ENCODE results near the gene C6orf136. TPM values are rescaled to one million over a fixed set of nuclear protein-coding genes. Genes with fewer than 3 reads are reported as not detected.

Gene C6orf136
- total and polyA plus RNA-seq, 9 of the 15 experiments (the other 6 are each of a cell fraction or from before 2014, with no cell fraction given) = 14.1 to 63.1 (median 18.4) TPM

DNA sequence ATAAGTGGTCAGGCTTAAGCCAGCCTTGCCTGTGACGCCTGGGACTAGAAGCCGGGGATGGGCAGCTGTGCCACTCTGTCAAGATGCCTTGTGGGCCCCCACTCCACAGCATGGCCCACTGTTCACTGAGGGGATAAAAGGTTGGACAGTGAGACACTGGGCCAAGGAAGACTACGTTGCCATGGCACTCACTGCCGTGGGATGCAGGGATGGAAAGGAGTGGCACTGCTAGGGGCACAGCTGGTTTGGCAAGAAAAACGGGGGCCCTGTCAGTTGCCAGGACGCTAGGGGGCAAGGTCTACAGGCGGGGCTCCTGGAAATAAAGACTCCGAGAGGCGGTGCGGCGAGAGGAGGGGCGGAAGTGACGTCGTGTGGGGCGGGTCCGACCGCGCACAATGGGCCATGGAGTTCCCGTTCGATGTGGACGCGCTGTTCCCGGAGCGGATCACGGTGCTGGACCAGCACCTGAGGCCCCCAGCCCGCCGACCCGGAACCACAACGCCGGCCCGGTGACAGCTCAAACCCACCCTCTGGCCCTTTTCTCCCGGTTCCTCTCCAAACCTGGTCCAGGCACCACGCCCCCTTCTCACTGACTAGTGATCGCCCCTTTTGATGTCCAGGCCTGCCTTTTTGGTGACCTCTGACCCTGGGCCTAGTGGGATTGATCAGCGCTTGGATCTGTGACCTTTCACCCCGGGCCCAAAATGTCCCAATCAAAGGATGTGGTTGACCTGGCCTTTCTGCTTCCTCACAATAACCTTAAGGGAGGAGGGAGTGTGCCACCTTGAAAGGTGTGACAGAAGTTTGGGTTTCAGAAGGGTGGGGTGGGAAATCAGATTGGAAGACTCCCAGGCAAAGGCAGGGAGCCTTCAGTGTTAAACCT, 20.2 kb upstream of the C6orf136 start, which contains the start of gene ATAT1 (continued):
- TF ChIP-seq, protein P1, sequence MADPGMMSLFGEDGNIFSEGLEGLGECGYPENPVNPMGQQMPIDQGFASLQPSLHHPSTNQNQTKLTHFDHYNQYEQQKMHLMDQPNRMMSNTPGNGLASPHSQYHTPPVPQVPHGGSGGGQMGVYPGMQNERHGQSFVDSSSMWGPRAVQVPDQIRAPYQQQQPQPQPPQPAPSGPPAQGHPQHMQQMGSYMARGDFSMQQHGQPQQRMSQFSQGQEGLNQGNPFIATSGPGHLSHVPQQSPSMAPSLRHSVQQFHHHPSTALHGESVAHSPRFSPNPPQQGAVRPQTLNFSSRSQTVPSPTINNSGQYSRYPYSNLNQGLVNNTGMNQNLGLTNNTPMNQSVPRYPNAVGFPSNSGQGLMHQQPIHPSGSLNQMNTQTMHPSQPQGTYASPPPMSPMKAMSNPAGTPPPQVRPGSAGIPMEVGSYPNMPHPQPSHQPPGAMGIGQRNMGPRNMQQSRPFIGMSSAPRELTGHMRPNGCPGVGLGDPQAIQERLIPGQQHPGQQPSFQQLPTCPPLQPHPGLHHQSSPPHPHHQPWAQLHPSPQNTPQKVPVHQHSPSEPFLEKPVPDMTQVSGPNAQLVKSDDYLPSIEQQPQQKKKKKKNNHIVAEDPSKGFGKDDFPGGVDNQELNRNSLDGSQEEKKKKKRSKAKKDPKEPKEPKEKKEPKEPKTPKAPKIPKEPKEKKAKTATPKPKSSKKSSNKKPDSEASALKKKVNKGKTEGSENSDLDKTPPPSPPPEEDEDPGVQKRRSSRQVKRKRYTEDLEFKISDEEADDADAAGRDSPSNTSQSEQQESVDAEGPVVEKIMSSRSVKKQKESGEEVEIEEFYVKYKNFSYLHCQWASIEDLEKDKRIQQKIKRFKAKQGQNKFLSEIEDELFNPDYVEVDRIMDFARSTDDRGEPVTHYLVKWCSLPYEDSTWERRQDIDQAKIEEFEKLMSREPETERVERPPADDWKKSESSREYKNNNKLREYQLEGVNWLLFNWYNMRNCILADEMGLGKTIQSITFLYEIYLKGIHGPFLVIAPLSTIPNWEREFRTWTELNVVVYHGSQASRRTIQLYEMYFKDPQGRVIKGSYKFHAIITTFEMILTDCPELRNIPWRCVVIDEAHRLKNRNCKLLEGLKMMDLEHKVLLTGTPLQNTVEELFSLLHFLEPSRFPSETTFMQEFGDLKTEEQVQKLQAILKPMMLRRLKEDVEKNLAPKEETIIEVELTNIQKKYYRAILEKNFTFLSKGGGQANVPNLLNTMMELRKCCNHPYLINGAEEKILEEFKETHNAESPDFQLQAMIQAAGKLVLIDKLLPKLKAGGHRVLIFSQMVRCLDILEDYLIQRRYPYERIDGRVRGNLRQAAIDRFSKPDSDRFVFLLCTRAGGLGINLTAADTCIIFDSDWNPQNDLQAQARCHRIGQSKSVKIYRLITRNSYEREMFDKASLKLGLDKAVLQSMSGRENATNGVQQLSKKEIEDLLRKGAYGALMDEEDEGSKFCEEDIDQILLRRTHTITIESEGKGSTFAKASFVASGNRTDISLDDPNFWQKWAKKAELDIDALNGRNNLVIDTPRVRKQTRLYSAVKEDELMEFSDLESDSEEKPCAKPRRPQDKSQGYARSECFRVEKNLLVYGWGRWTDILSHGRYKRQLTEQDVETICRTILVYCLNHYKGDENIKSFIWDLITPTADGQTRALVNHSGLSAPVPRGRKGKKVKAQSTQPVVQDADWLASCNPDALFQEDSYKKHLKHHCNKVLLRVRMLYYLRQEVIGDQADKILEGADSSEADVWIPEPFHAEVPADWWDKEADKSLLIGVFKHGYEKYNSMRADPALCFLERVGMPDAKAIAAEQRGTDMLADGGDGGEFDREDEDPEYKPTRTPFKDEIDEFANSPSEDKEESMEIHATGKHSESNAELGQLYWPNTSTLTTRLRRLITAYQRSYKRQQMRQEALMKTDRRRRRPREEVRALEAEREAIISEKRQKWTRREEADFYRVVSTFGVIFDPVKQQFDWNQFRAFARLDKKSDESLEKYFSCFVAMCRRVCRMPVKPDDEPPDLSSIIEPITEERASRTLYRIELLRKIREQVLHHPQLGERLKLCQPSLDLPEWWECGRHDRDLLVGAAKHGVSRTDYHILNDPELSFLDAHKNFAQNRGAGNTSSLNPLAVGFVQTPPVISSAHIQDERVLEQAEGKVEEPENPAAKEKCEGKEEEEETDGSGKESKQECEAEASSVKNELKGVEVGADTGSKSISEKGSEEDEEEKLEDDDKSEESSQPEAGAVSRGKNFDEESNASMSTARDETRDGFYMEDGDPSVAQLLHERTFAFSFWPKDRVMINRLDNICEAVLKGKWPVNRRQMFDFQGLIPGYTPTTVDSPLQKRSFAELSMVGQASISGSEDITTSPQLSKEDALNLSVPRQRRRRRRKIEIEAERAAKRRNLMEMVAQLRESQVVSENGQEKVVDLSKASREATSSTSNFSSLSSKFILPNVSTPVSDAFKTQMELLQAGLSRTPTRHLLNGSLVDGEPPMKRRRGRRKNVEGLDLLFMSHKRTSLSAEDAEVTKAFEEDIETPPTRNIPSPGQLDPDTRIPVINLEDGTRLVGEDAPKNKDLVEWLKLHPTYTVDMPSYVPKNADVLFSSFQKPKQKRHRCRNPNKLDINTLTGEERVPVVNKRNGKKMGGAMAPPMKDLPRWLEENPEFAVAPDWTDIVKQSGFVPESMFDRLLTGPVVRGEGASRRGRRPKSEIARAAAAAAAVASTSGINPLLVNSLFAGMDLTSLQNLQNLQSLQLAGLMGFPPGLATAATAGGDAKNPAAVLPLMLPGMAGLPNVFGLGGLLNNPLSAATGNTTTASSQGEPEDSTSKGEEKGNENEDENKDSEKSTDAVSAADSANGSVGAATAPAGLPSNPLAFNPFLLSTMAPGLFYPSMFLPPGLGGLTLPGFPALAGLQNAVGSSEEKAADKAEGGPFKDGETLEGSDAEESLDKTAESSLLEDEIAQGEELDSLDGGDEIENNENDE (IDR thresholded peaks at IDR 0.05; ENCODE audit: low read depth, low read length) = peak; percentile 24
- TF ChIP-seq ADNP (tag; IDR thresholded peaks at IDR 0.05) = no peak
- no peak for TF ChIP-seq ZNF586 (CRISPR knock-in tag; conservative IDR thresholded peaks at IDR 0.05)
- TF ChIP-seq ZC3H11A (IDR thresholded peaks at IDR 0.05; ENCODE audit: low read depth, low read length) = no peak
- TF ChIP-seq, protein P2, sequence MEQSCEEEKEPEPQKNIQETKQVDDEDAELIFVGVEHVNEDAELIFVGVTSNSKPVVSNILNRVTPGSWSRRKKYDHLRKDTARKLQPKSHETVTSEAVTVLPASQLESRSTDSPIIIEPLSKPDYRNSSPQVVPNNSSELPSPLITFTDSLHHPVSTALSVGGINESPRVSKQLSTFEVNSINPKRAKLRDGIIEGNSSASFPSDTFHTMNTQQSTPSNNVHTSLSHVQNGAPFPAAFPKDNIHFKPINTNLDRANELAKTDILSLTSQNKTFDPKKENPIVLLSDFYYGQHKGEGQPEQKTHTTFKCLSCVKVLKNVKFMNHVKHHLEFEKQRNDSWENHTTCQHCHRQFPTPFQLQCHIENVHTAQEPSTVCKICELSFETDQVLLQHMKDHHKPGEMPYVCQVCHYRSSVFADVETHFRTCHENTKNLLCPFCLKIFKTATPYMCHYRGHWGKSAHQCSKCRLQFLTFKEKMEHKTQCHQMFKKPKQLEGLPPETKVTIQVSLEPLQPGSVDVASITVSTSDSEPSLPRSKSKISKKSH (CRISPR knock-in tag; IDR thresholded peaks at IDR 0.05) = no peak
- no peak for TF ChIP-seq KAT2B (IDR thresholded peaks at IDR 0.05; ENCODE audit: low read depth, low read length)
- TF ChIP-seq NRF1 (conservative IDR thresholded peaks at IDR 0.05 in 1 of 2, IDR thresholded peaks at IDR 0.05 in 1 of 2) = no peak; a peak in 1 of 4 replicates
- TF ChIP-seq ZNF57 (CRISPR knock-in tag; IDR thresholded peaks at IDR 0.05) = peak; percentile 21; the same call in 1 of the 2 replicates
- no peak for TF ChIP-seq FOXJ2 (tag; IDR thresholded peaks at IDR 0.05)
- TF ChIP-seq, protein P3, sequence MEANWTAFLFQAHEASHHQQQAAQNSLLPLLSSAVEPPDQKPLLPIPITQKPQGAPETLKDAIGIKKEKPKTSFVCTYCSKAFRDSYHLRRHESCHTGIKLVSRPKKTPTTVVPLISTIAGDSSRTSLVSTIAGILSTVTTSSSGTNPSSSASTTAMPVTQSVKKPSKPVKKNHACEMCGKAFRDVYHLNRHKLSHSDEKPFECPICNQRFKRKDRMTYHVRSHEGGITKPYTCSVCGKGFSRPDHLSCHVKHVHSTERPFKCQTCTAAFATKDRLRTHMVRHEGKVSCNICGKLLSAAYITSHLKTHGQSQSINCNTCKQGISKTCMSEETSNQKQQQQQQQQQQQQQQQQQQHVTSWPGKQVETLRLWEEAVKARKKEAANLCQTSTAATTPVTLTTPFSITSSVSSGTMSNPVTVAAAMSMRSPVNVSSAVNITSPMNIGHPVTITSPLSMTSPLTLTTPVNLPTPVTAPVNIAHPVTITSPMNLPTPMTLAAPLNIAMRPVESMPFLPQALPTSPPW (CRISPR knock-in tag; IDR thresholded peaks at IDR 0.05) = peak; percentile 33; the same call in 1 of the 2 replicates
- TF ChIP-seq POLR2AphosphoS5 (IDR thresholded peaks at IDR 0.05; ENCODE audit: control insufficient read depth, insufficient read depth, low read depth, low read length) = peak; percentile 57; the same call in 1 of the 2 replicates
- no peak for TF ChIP-seq BRD9 (IDR thresholded peaks at IDR 0.05; ENCODE audit: low read depth, partially characterized antibody)

Measured in K562 (cell line).